BE2C (cell line): ENCODE measurements around the gene TGFBR3.
"Not testable (repeated sequence)": the region's sequence is repeated elsewhere in the genome, so short reads cannot be mapped to it uniquely, and the experiment has no call there.

Experiments used
- DNase-seq: peaks from one replicate; pipeline ENCODE4 v3.0.0-alpha.2; 2020
- H3K27me3 ChIP-seq: fragments of 250-450 bp; sonication (Bioruptor Pico); 2 replicates; pipeline ENCODE4 v1.5.1; 2020; ENCODE audit warnings: mild to moderate bottlenecking
- H3K36me3 ChIP-seq: fragments of 250-450 bp; sonication (Bioruptor Pico); 2 replicates; pipeline ENCODE4 v1.5.1; 2020; ENCODE audit warnings: mild to moderate bottlenecking
- H3K4me1 ChIP-seq: fragments of 250-450 bp; sonication (Bioruptor Pico); 2 replicates; pipeline ENCODE4 v1.5.1; 2020
- H3K4me3 ChIP-seq: 2 replicates; pipeline ENCODE4 v1.5.1; 2011; ENCODE audit warnings: low read depth, low read length
- H3K9me3 ChIP-seq: fragments of 250-450 bp; sonication (Bioruptor Pico); 2 replicates; pipeline ENCODE4 v1.5.1; 2020
- CTCF ChIP-seq: IDR thresholded peaks from 2 replicates; pipeline ENCODE4 v1.5.1; 2012; ENCODE audit warnings: mild to moderate bottlenecking, low read depth, low read length

TGFBR3 gene

GRCh38 chr1:91842563-91842962 is 43.4 kb downstream of the TGFBR3 start:
- DNase-seq, result no peak
- Histone ChIP-seq H3K9me3 (no peaks in the 10 kb centered on the region), H3K4me1 (0 out of 2 replicates have a peak, but pooled peaks cover 3% of the 10 kb centered on the region), H3K36me3 (no peaks in the 10 kb centered on the region), H3K4me3 (no peak overlapping the region), H3K27me3 (no peaks in the 10 kb centered on the region)
- no peak for TF ChIP-seq CTCF

DNA sequence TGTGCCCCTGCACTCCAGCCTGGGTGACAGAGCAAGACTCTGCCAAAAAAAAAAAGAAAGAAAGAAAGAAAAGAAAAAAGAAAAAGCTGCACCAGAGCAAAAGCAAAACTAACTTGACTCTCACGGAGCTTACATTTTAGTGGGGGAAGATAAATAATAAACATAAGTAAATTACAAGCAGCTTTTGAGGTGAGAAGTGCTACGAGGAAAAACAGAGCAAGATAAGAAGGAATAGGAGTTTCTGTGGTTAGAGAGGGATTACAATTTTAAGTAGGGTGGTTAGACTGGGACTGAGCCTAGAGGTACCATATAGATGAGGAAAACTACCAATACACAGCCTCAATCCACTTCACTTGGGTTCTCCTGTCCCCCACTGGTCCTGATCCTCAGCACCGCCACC is 43.9 kb downstream of the TGFBR3 start:
- DNase-seq, result no peak
- Histone ChIP-seq H3K4me1 (0 out of 2 replicates have a peak, but pooled peaks cover 3% of the 10 kb centered on the region), H3K27me3 (no peaks in the 10 kb centered on the region), H3K36me3 (no peaks in the 10 kb centered on the region), H3K9me3 (no peaks in the 10 kb centered on the region), H3K4me3 (no peak overlapping the region)
- no peak for TF ChIP-seq CTCF

DNA sequence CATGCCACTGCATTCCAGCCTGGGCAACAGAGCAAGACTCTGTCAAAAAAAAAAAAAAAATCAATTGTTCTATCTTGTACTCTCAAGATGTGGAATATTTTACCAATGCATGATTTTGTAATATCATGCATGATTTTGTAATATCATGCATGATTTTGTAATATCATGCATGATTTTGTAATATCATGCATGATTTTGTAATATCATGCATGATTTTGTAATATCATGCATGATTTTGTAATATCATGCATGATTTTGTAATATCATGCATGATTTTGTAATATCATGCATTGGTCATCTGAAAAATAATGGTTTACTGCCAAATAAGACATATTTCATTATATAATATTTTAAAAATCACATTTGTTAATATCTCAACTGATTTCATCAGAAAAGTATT is 45.7 kb downstream of the TGFBR3 start:
- not testable (repeated sequence) for H3K4me1 ChIP-seq, H3K4me3 ChIP-seq, H3K36me3 ChIP-seq, H3K27me3 ChIP-seq, DNase-seq, H3K9me3 ChIP-seq

DNA sequence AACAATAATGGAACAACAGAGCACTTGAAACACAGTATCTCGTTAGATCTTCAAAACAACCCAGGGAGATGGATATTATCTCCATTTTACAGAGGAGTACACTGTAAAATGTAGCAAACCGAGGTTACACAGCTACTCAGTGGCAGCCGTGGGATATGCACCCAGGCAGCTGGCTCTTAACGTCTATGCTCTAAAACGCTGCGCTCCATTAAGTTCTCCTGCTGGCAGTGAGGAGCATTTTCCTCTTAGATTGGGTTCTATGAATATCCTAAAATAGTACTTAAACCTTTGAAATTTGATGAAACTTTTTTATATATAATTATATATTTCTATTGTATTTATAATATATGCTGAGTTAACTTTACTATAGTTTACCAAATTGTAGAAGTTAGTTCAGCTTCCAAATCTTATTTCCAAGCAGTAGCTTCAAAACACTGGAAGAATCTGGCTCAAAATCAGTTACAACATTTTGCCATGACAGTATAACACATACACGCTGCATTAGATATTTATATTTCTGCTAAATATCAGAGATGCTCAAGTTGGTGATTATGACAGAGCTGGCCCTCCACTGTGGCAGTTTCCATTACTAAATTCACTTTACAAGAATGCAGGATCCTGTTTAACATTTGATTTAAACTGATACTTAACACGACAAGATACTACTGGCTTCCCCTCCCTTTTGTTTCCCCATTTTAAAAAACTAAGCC is 49.5 kb downstream of the TGFBR3 start:
- Histone ChIP-seq H3K9me3 (no peaks in the 10 kb centered on the region), H3K27me3 (no peaks in the 10 kb centered on the region), H3K36me3 (no peaks in the 10 kb centered on the region), H3K4me3 (no peak overlapping the region), H3K4me1 (no peaks in the 10 kb centered on the region)
- no peak for TF ChIP-seq CTCF
- DNase-seq, result peak; percentile 6

- H3K4me3 ChIP-seq, result no peak overlapping the region
- no peaks in the 10 kb centered on the region for H3K27me3 ChIP-seq
- no peaks in the 10 kb centered on the region for H3K9me3 ChIP-seq
- no peak for DNase-seq
- TF ChIP-seq CTCF, result no peak
- no peaks in the 10 kb centered on the region for H3K4me1 ChIP-seq
- H3K36me3 ChIP-seq, result no peaks in the 10 kb centered on the region
Observed at GRCh38 chr1:91835087-91835521, 50.8 kb downstream of the TGFBR3 start.

DNA sequence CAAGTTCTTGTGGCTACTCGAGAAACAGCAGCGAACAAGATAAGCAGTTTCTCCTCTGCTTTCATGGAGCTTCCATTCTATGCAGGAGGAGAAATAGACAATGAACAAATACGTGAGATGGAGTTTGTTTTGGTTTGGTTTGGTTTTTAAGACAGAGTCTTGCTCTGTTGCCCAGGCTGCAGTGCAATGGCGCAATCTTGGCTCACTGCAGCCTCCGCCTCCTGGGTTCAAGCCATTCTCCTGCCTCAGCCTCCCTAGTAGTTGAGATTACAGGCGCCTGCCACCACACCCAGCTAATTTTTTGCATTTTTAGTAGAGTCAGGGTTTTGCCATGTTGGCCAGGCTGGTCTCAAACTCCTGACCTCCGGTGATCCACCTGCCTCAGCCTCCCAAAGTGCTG is 51.4 kb downstream of the TGFBR3 start:
- H3K4me3 ChIP-seq, H3K27me3 ChIP-seq, H3K36me3 ChIP-seq, DNase-seq, H3K4me1 ChIP-seq, H3K9me3 ChIP-seq: not testable (repeated sequence)

- Histone ChIP-seq H3K4me1 (no peaks in the 10 kb centered on the region), H3K36me3 (no peaks in the 10 kb centered on the region), H3K4me3 (no peak overlapping the region), H3K27me3 (no peaks in the 10 kb centered on the region), H3K9me3 (no peaks in the 10 kb centered on the region)
- no peak for TF ChIP-seq CTCF
- no peak for DNase-seq
Observed at GRCh38 chr1:91833946-91834345, 52.0 kb downstream of the TGFBR3 start.
